ENCODE results near the gene PRF1.

GRCh38 chr10:70600512-70601395, 1.8 kb downstream of the PRF1 start:
- no peak for TF ChIP-seq CTCF (IDR thresholded peaks at IDR 0.05)
- TF ChIP-seq POLR2A (IDR thresholded peaks at IDR 0.05): no peak

All from esophagus squamous epithelium (tissue), 4 donors.